SU-DHL-6 (cell line): ENCODE data around the gene KRT75.

ENCODE experiments used
- H2AFZ ChIP-seq: fragments of 200-600 bp; sonication (generic); 2 replicates; pipeline ENCODE4 v1.6.1; 2014; ENCODE audit warnings: low read depth, mild to moderate bottlenecking, moderate library complexity, mixed read lengths, antibody characterized with exemption, low read length; ENCODE audit not compliant: severe bottlenecking
- H3F3A ChIP-seq: fragments of 200-600 bp; shearing (Covaris generic); 2 replicates; pipeline ENCODE4 v1.6.0; 2016; ENCODE audit warnings: antibody characterized with exemption, mild to moderate bottlenecking; ENCODE audit not compliant: insufficient read depth
- H3K27ac ChIP-seq: fragments of 200-600 bp; sonication (generic); 2 replicates; pipeline ENCODE4 v1.5.1; 2016; ENCODE audit warnings: low read depth, mild to moderate bottlenecking, low read length, moderate library complexity, mixed read lengths
- H3K27me3 ChIP-seq: fragments of 200-600 bp; sonication (generic), shearing (Covaris generic); 2 replicates; pipeline ENCODE4 v1.6.0; 2014; ENCODE audit warnings: mild to moderate bottlenecking, low read length
- H3K36me3 ChIP-seq: fragments of 200-600 bp; sonication (generic); 2 replicates; pipeline ENCODE4 v1.6.1; 2014; ENCODE audit warnings: mild to moderate bottlenecking, low read length, mixed read lengths
- H3K4me2 ChIP-seq: fragments of 300-600, 200-600 bp; shearing (Covaris generic), sonication (generic); 2 replicates; pipeline ENCODE4 v1.6.0; 2014; ENCODE audit warnings: low read length, low read depth, mild to moderate bottlenecking; ENCODE audit not compliant: poor library complexity, severe bottlenecking
- H3K4me3 ChIP-seq: fragments of 200-600 bp; sonication (generic); 2 replicates; pipeline ENCODE4 v1.5.1; 2014; ENCODE audit warnings: antibody characterized with exemption, low read length, mild to moderate bottlenecking, mixed read lengths; ENCODE audit not compliant: insufficient read depth, poor library complexity, severe bottlenecking
- H3K79me2 ChIP-seq: fragments of 200-600 bp; sonication (generic); 2 replicates; pipeline ENCODE4 v1.6.1; 2014; ENCODE audit warnings: mild to moderate bottlenecking, low read length, moderate library complexity; ENCODE audit not compliant: insufficient read depth
- H3K9ac ChIP-seq: fragments of 200-600 bp; sonication (generic); 2 replicates; pipeline ENCODE4 v1.7.0; 2014; ENCODE audit warnings: mild to moderate bottlenecking, low read length
- H3K9me2 ChIP-seq: fragments of 200-600 bp; sonication (generic); replicated peaks from 2 replicates; pipeline ENCODE4 v1.6.1; 2014; ENCODE audit warnings: low read length; ENCODE audit not compliant: insufficient read depth
- H3K9me3 ChIP-seq: fragments of 200-600 bp; sonication (generic); 2 replicates; pipeline ENCODE4 v1.6.1; 2014; ENCODE audit warnings: low read length, mixed read lengths; ENCODE audit not compliant: insufficient read depth
- H4K20me1 ChIP-seq: fragments of 200-600 bp; sonication (generic); 2 replicates; pipeline ENCODE4 v1.6.1; 2014; ENCODE audit warnings: low read depth, mild to moderate bottlenecking, antibody characterized with exemption, low read length, moderate library complexity, mixed read lengths
- CTCF ChIP-seq: fragments of 200-600 bp; sonication (generic); IDR thresholded peaks from one replicate; pipeline ENCODE4 v1.5.1; 2017; ENCODE audit warnings: antibody characterized with exemption, mild to moderate bottlenecking, low read length, moderate library complexity; ENCODE audit not compliant: insufficient read depth, poor library complexity, severe bottlenecking
- EZH2phosphoT487 ChIP-seq: fragments of 200-600 bp; sonication (generic), shearing (Covaris generic); conservative IDR thresholded peaks from 2 replicates; pipeline ENCODE4 v1.6.1; 2018; ENCODE audit warnings: mild to moderate bottlenecking, antibody characterized with exemption, low read length, moderate library complexity, mixed read lengths

The KRT75 gene

GRCh38 chr12:52427083-52427482 lies 7.1 kb downstream of the KRT75 start:
- Histone ChIP-seq H3K4me3 (no peak overlapping the region), H3K9ac (no peak overlapping the region), H3K9me3 (no peaks in the 10 kb centered on the region), H2AFZ (no peak overlapping the region), H4K20me1 (no peaks in the 10 kb centered on the region), H3K27ac (no peak overlapping the region), H3K4me2 (no peak overlapping the region), H3K79me2 (no peaks in the 10 kb centered on the region), H3K9me2 (no peaks in the 10 kb centered on the region), H3K27me3 (no peaks in the 10 kb centered on the region), H3K36me3 (no peaks in the 10 kb centered on the region), H3F3A (no peaks in the 10 kb centered on the region)
- TF ChIP-seq EZH2phosphoT487 (no peak), CTCF (no peak)

GRCh38 chr12:52426034-52426433 lies 8.1 kb downstream of the KRT75 start:
- no peaks in the 10 kb centered on the region for H3F3A ChIP-seq
- H3K79me2 ChIP-seq, result no peaks in the 10 kb centered on the region
- H2AFZ ChIP-seq, result no peak overlapping the region
- H3K36me3 ChIP-seq, result no peaks in the 10 kb centered on the region
- H3K9ac ChIP-seq, result no peak overlapping the region
- H3K4me3 ChIP-seq, result no peak overlapping the region
- H4K20me1 ChIP-seq, result no peaks in the 10 kb centered on the region
- H3K27me3 ChIP-seq, result no peaks in the 10 kb centered on the region
- H3K9me3 ChIP-seq, result no peaks in the 10 kb centered on the region
- H3K27ac ChIP-seq, result no peak overlapping the region
- H3K4me2 ChIP-seq, result no peak overlapping the region
- no peaks in the 10 kb centered on the region for H3K9me2 ChIP-seq
- TF ChIP-seq EZH2phosphoT487 (no peak), CTCF (no peak)

- H2AFZ ChIP-seq, result no peak overlapping the region
- H3K4me3 ChIP-seq, result no peak overlapping the region
- H3K36me3 ChIP-seq, result no peaks in the 10 kb centered on the region
- H3K27ac ChIP-seq, result no peak overlapping the region
- no peaks in the 10 kb centered on the region for H3F3A ChIP-seq
- no peaks in the 10 kb centered on the region for H4K20me1 ChIP-seq
- H3K79me2 ChIP-seq, result no peaks in the 10 kb centered on the region
- no peaks in the 10 kb centered on the region for H3K9me3 ChIP-seq
- H3K27me3 ChIP-seq, result no peaks in the 10 kb centered on the region
- no peak overlapping the region for H3K4me2 ChIP-seq
- no peak overlapping the region for H3K9ac ChIP-seq
- H3K9me2 ChIP-seq, result no peaks in the 10 kb centered on the region
- TF ChIP-seq EZH2phosphoT487 (no peak), CTCF (no peak)
Observed at GRCh38 chr12:52425466-52425865, 8.7 kb downstream of the KRT75 start.
